ENCODE measurements around the gene LDHA.
"Not testable (repeated sequence)": the region's sequence is repeated elsewhere in the genome, so short reads cannot be mapped to it uniquely, and the experiment has no call there.

The LDHA gene

GRCh38 chr11:18394928-18395734, 768 bp downstream of the LDHA start:
- H3K36me3 ChIP-seq (ENCODE audit: control insufficient read depth, insufficient read depth, low read length) = peaks cover 36% of the 10 kb centered on the region
- 3 to 4% methylated on average over 18 to 23 of the region's 36 CpGs for WGBS, 2 experiments (ENCODE audit: insufficient coverage in 2 of 2)
- H3K4me1 ChIP-seq (ENCODE audit: control insufficient read depth, insufficient read depth, low read length, poor library complexity, severe bottlenecking) = no peaks in the 10 kb centered on the region
- peak overlapping the region; percentile 82 for H3K4me3 ChIP-seq (ENCODE audit: extremely low read depth, insufficient read depth, low read length, poor library complexity, severe bottlenecking)
- H3K9me3 ChIP-seq (ENCODE audit: control insufficient read depth, low read length) = no peaks in the 10 kb centered on the region
- H3K27ac ChIP-seq (ENCODE audit: low read depth, low read length, severe bottlenecking) = peak overlapping the region; percentile 88

- H3K4me1 ChIP-seq (ENCODE audit: control insufficient read depth, insufficient read depth, low read length, poor library complexity, severe bottlenecking) = no peaks in the 10 kb centered on the region
- H3K36me3 ChIP-seq (ENCODE audit: control insufficient read depth, insufficient read depth, low read length) = peaks cover 43% of the 10 kb centered on the region
- peak overlapping the region; percentile 88 for H3K27ac ChIP-seq (ENCODE audit: low read depth, low read length, severe bottlenecking)
- WGBS, 2 experiments (ENCODE audit: insufficient coverage in 2 of 2) = 0 to 1% methylated on average over 27 to 46 of the region's 46 CpGs
- no peaks in the 10 kb centered on the region for H3K9me3 ChIP-seq (ENCODE audit: control insufficient read depth, low read length)
- H3K4me3 ChIP-seq (ENCODE audit: extremely low read depth, insufficient read depth, low read length, poor library complexity, severe bottlenecking) = peak overlapping the region; percentile 82
Observed at GRCh38 chr11:18395735-18396504, 1.6 kb downstream of the LDHA start.

DNA sequence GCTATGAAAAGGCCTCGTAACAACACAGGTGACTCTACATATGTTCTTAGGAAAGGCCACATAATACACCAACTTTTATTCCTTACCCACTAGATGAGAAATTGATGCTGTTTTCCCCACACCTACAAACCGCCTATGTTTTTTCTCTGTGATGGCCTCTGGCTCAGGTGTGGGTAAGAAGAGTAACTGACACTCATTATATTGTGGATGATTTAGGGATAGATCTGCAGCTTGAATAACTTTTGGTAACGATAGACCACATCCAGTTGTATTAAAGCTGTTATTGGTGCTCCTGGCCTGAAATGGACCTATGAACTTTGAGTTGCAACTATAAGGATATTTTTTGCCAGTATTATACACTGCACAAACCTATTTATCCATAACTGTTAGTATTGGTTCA, 3.6 kb downstream of the LDHA start:
- WGBS, 2 experiments (ENCODE audit: insufficient coverage in 2 of 2) = 100% methylated on average over 1 of the region's 3 CpGs
- no peaks in the 10 kb centered on the region for H3K9me3 ChIP-seq (ENCODE audit: control insufficient read depth, low read length)
- H3K4me3 ChIP-seq (ENCODE audit: extremely low read depth, insufficient read depth, low read length, poor library complexity, severe bottlenecking) = no peak overlapping the region
- peaks cover 60% of the 10 kb centered on the region for H3K36me3 ChIP-seq (ENCODE audit: control insufficient read depth, insufficient read depth, low read length)
- no peak overlapping the region for H3K27ac ChIP-seq (ENCODE audit: low read depth, low read length, severe bottlenecking)
- H3K4me1 ChIP-seq (ENCODE audit: control insufficient read depth, insufficient read depth, low read length, poor library complexity, severe bottlenecking) = no peaks in the 10 kb centered on the region

GRCh38 chr11:18401077-18401476, 6.7 kb downstream of the LDHA start:
- WGBS, 2 experiments (ENCODE audit: insufficient coverage in 2 of 2) = 100% methylated on average over 1 to 2 of the region's 9 CpGs
- H3K4me1 ChIP-seq (ENCODE audit: control insufficient read depth, insufficient read depth, low read length, poor library complexity, severe bottlenecking); H3K27ac ChIP-seq (ENCODE audit: low read depth, low read length, severe bottlenecking); H3K4me3 ChIP-seq (ENCODE audit: extremely low read depth, insufficient read depth, low read length, poor library complexity, severe bottlenecking); H3K9me3 ChIP-seq (ENCODE audit: control insufficient read depth, low read length): not testable (repeated sequence)
- peaks cover 91% of the 10 kb centered on the region for H3K36me3 ChIP-seq (ENCODE audit: control insufficient read depth, insufficient read depth, low read length)

DNA sequence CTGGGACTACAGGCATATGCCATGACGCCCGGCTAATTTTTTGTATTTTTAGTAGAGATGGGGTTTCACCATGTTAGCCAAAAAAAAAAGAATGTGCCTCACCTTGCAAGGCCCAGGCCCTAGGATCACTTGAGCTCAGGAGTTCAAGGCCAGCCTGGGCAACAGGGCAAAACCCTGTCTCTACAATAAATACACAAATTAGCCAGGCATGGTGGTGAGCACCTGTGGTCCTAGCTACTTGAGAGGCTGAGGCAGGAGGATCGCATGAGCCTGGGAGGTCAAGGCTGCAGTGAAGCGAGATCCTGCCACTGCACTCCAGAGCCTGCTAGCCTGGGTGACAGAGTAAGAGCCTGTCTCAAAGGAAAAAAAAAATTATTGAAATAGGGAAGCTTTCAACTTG, 9.7 kb downstream of the LDHA start:
- WGBS, 2 experiments (ENCODE audit: insufficient coverage in 2 of 2) = 85 to 96% methylated on average over 2 to 4 of the region's 4 CpGs
- Histone ChIP-seq H3K9me3 (ENCODE audit: control insufficient read depth, low read length) (no peaks in the 10 kb centered on the region), H3K27ac (ENCODE audit: low read depth, low read length, severe bottlenecking) (no peak overlapping the region), H3K4me3 (ENCODE audit: extremely low read depth, insufficient read depth, low read length, poor library complexity, severe bottlenecking) (no peak overlapping the region), H3K36me3 (ENCODE audit: control insufficient read depth, insufficient read depth, low read length) (peaks cover 92% of the 10 kb centered on the region), H3K4me1 (ENCODE audit: control insufficient read depth, insufficient read depth, low read length, poor library complexity, severe bottlenecking) (no peaks in the 10 kb centered on the region)

DNA sequence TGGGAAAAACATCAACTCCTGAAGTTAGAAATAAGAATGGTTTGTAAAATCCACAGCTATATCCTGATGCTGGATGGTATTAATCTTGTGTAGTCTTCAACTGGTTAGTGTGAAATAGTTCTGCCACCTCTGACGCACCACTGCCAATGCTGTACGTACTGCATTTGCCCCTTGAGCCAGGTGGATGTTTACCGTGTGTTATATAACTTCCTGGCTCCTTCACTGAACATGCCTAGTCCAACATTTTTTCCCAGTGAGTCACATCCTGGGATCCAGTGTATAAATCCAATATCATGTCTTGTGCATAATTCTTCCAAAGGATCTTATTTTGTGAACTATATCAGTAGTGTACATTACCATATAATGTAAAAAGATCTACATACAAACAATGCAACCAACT, 13.0 kb downstream of the LDHA start:
- 96 to 100% methylated on average over 3 of the region's 3 CpGs for WGBS, 2 experiments (ENCODE audit: insufficient coverage in 2 of 2)

DNA sequence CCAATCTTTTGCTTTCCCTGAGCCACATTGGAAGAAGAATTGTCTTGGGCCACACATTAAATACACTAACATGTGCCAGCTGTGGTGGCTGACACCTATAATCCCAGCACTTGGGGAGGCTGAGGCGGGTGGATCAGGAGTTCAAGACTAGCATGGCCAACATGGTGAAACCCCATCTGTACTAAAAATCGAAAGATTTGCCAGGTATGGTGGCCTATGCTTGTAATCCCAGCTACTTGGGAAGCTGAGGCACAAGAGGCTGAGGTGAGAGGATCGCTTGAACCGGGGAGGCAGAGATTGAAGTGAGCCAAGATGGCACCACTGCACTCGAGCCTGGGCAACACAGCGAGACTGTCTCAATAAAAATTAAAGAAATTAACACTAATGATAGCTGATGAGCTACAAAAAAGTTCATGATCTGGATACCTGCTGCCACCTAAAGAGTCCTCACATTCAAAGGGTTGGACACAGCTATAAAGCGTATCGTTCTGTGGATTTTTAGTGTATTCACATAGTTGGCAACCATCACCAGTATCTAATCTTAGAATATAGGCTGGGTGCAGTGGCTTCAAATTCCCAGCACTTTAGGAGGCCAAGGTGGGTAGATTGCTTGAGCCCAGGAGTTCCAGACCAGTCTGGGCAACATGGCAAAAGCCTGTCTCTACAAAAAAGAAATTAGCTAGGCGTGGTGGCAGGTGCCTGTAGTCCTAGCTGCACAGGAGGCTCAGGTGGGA, 14.4 kb downstream of the LDHA start:
- H3K9me3 ChIP-seq (ENCODE audit: control insufficient read depth, low read length) = no peaks in the 10 kb centered on the region
- H3K4me3 ChIP-seq (ENCODE audit: extremely low read depth, insufficient read depth, low read length, poor library complexity, severe bottlenecking) = no peak overlapping the region
- H3K4me1 ChIP-seq (ENCODE audit: control insufficient read depth, insufficient read depth, low read length, poor library complexity, severe bottlenecking) = no peaks in the 10 kb centered on the region
- H3K36me3 ChIP-seq (ENCODE audit: control insufficient read depth, insufficient read depth, low read length) = peaks cover 50% of the 10 kb centered on the region
- no peak overlapping the region for H3K27ac ChIP-seq (ENCODE audit: low read depth, low read length, severe bottlenecking)
- 90 to 91% methylated on average over 5 to 6 of the region's 9 CpGs for WGBS, 2 experiments (ENCODE audit: insufficient coverage in 2 of 2)

More for the DNA sequence above, 13.0 kb downstream of the LDHA start:
- H3K4me1 ChIP-seq (ENCODE audit: control insufficient read depth, insufficient read depth, low read length, poor library complexity, severe bottlenecking); H3K4me3 ChIP-seq (ENCODE audit: extremely low read depth, insufficient read depth, low read length, poor library complexity, severe bottlenecking); H3K27ac ChIP-seq (ENCODE audit: low read depth, low read length, severe bottlenecking); H3K9me3 ChIP-seq (ENCODE audit: control insufficient read depth, low read length): not testable (repeated sequence)
- H3K36me3 ChIP-seq (ENCODE audit: control insufficient read depth, insufficient read depth, low read length) = peaks cover 63% of the 10 kb centered on the region

DNA sequence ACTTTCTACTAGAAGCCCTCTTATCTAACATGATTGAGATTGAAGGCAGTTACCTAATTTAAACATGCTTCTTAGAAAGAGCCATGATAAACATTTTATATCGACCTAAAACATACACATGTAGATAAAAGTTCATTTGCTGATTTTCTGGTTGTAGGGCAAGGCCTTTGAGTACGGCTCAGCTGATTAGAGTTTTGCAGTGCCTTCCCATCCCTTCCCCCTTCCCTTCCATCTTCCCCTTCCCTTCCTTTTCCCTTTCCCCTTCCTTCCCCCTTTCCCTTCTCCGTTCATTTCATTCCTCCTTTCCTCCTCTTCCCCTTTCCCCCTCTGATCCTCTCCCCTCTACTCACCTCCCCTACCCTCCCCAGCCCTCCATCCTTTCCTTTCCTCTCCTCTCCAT, 22.1 kb downstream of the LDHA start:
- Histone ChIP-seq H3K4me3 (ENCODE audit: extremely low read depth, insufficient read depth, low read length, poor library complexity, severe bottlenecking) (no peak overlapping the region), H3K4me1 (ENCODE audit: control insufficient read depth, insufficient read depth, low read length, poor library complexity, severe bottlenecking) (no peaks in the 10 kb centered on the region), H3K36me3 (ENCODE audit: control insufficient read depth, insufficient read depth, low read length) (no peaks in the 10 kb centered on the region), H3K27ac (ENCODE audit: low read depth, low read length, severe bottlenecking) (no peak overlapping the region), H3K9me3 (ENCODE audit: control insufficient read depth, low read length) (no peaks in the 10 kb centered on the region)
- 75 to 94% methylated on average over 2 of the region's 3 CpGs for whole genome bisulfite sequencing, 2 experiments (ENCODE audit: insufficient coverage in 2 of 2)

DNA sequence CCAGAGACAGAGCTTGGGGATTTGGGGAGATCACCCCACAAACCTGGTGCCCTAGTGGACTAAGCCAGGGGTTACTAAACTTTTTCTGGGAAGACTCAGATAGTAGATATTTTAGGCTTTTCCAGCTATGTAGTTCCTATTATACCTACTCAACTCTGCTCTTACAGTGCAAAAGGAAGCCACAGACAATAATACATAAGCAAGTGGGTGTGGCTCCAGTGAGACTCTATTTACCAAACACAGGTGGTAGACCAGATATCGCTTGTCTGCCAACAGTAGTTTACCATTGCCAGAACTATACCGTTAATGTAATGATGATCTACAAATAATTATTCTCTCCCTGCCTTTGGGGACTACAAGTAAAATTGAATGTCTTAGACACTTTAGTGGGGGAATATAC, 24.7 kb downstream of the LDHA start:
- Histone ChIP-seq H3K27ac (ENCODE audit: low read depth, low read length, severe bottlenecking) (no peak overlapping the region), H3K4me3 (ENCODE audit: extremely low read depth, insufficient read depth, low read length, poor library complexity, severe bottlenecking) (no peak overlapping the region), H3K9me3 (ENCODE audit: control insufficient read depth, low read length) (no peaks in the 10 kb centered on the region), H3K36me3 (ENCODE audit: control insufficient read depth, insufficient read depth, low read length) (no peaks in the 10 kb centered on the region), H3K4me1 (ENCODE audit: control insufficient read depth, insufficient read depth, low read length, poor library complexity, severe bottlenecking) (no peaks in the 10 kb centered on the region)
- no CpG with 5 or more reads among the region's 2 CpGs for WGBS, 2 experiments (ENCODE audit: insufficient coverage in 2 of 2)

- no CpG with 5 or more reads among the region's 2 CpGs for WGBS, 2 experiments (ENCODE audit: insufficient coverage in 2 of 2)
- no peaks in the 10 kb centered on the region for H3K36me3 ChIP-seq (ENCODE audit: control insufficient read depth, insufficient read depth, low read length)
- no peaks in the 10 kb centered on the region for H3K9me3 ChIP-seq (ENCODE audit: control insufficient read depth, low read length)
- H3K27ac ChIP-seq (ENCODE audit: low read depth, low read length, severe bottlenecking) = no peak overlapping the region
- no peak overlapping the region for H3K4me3 ChIP-seq (ENCODE audit: extremely low read depth, insufficient read depth, low read length, poor library complexity, severe bottlenecking)
- H3K4me1 ChIP-seq (ENCODE audit: control insufficient read depth, insufficient read depth, low read length, poor library complexity, severe bottlenecking) = no peaks in the 10 kb centered on the region
Observed at GRCh38 chr11:18420067-18420466, 25.7 kb downstream of the LDHA start.
